Fibroblast of lung (primary cell): Measurements from ENCODE around the gene DDHD1.

Experiments
- CTCF ChIP-seq, 2 donors: IDR thresholded peaks in 1 of 2; conservative IDR thresholded peaks in 1 of 2; 1 replicate in 1 of 2; 2 replicates in 1 of 2; pipeline ENCODE4 v1.5.1; 2011 to 2012; ENCODE audit warnings: low read length in 2 of 2, control low read depth in 1 of 2, inconsistent platforms in 1 of 2, low read depth in 1 of 2, mild to moderate bottlenecking in 1 of 2
- EZH2 ChIP-seq: IDR thresholded peaks from 2 replicates; pipeline ENCODE4 v1.5.1; 2012; ENCODE audit warnings: low read length, control low read depth, mild to moderate bottlenecking; ENCODE audit errors: missing control alignments

- TF ChIP-seq CTCF (conservative IDR thresholded peaks at IDR 0.05 in 1 of 2, IDR thresholded peaks at IDR 0.05 in 1 of 2; ENCODE audit: low read depth in 1 of 2, low read length in 2 of 2), result no peak
- no peak for TF ChIP-seq EZH2
Observed at GRCh38 chr14:53020193-53020932, 132.8 kb downstream of the DDHD1 start.
